Brain microvascular endothelial cell (primary cell): ENCODE data around the gene TRA2B.
A peak's percentile ranks its signal among the peaks of the same experiment; 100 is the strongest.

ENCODE experiments used
- DNase-seq: peaks from one replicate; pipeline ENCODE4 v3.0.0-alpha.2; 2020
- H3K27ac ChIP-seq: fragments of 250-450 bp; sonication (Bioruptor Pico); 2 replicates; pipeline ENCODE4 v1.5.1; 2020; ENCODE audit warnings: mild to moderate bottlenecking, moderate library complexity
- H3K27me3 ChIP-seq: fragments of 250-450 bp; sonication (Bioruptor Pico); replicated peaks from 2 replicates; pipeline ENCODE4 v1.5.1; 2020; ENCODE audit warnings: mild to moderate bottlenecking
- H3K36me3 ChIP-seq: fragments of 250-450 bp; sonication (Bioruptor Pico); replicated peaks from 2 replicates; pipeline ENCODE4 v1.5.1; 2020; ENCODE audit warnings: mild to moderate bottlenecking
- H3K4me3 ChIP-seq: 2 replicates; pipeline ENCODE4 v1.5.1; 2011; ENCODE audit warnings: low read depth, mild to moderate bottlenecking, control low read depth, low read length, moderate library complexity
- CTCF ChIP-seq: IDR thresholded peaks from 2 replicates; pipeline ENCODE4 v1.5.1; 2011; ENCODE audit warnings: low read depth, mild to moderate bottlenecking, moderate library complexity, low read length, control low read depth, inconsistent platforms; ENCODE audit errors: missing control alignments
- in situ Hi-C: cut with HindIII; loops from 2 replicates; pipeline ENCODE4 v1.10.0; 2017; ENCODE audit warnings: low sequenced_read_pairs, low pct_ligation_motif_present

TRA2B gene

GRCh38 chr3:185937689-185938374, at the start of gene TRA2B:
TSS of gene TRA2B (minus strand) at chr3:185938014. CDS start at chr3:185937860, 154 bp downstream.
- peak; percentile 97 for DNase-seq
- Histone ChIP-seq H3K4me3 (peak within 1 kb of the TSS; percentile 100), H3K27ac (peak within 1 kb of the TSS; percentile 99), H3K27me3 (no peaks in the 10 kb centered on the region), H3K36me3 (peaks cover 9% of the 10 kb centered on the region)
- peak; percentile 44 for TF ChIP-seq CTCF
- in situ Hi-C loops = no loop called here

GRCh38 chr3:185986198-185986777, 48.5 kb upstream of the TRA2B start:
- in situ Hi-C loops = loop anchor here (25.0 kb wide), 2 partner anchors 251 to 551 kb away; partner anchors contain the start of gene CRYGS
- Histone ChIP-seq H3K36me3 (no peaks in the 10 kb centered on the region), H3K4me3 (no peak overlapping the region), H3K27me3 (no peaks in the 10 kb centered on the region), H3K27ac (no peak overlapping the region)
- DNase-seq = no peak
- no peak for TF ChIP-seq CTCF

- no peak for TF ChIP-seq CTCF
- no peak for DNase-seq
These were observed 46.4 kb upstream of the TRA2B start for GRCh38 chr3:185984203-185984602.

GRCh38 chr3:185983495-185984141, 45.8 kb upstream of the TRA2B start:
- Histone ChIP-seq H3K27me3 (no peaks in the 10 kb centered on the region), H3K36me3 (no peaks in the 10 kb centered on the region), H3K27ac (no peak overlapping the region), H3K4me3 (peak overlapping the region; percentile 9)
- peak; percentile 93 for TF ChIP-seq CTCF
- in situ Hi-C loops = loop anchor here (25.0 kb wide), 2 partner anchors 254 to 554 kb away; partner anchors contain the start of gene CRYGS
- DNase-seq = peak; percentile 58

More at GRCh38 chr3:185984203-185984602, 46.4 kb upstream of the TRA2B start:
- no peaks in the 10 kb centered on the region for H3K27me3 ChIP-seq
- no peaks in the 10 kb centered on the region for H3K36me3 ChIP-seq
- in situ Hi-C loops = loop anchor here (25.0 kb wide), 2 partner anchors 253 to 553 kb away; partner anchors contain the start of gene CRYGS
- no peak overlapping the region for H3K27ac ChIP-seq
- no peak overlapping the region for H3K4me3 ChIP-seq

- no peak for DNase-seq
- Histone ChIP-seq H3K4me3 (no peak overlapping the region), H3K27me3 (no peaks in the 10 kb centered on the region), H3K27ac (no peak overlapping the region), H3K36me3 (no peaks in the 10 kb centered on the region)
- no peak for TF ChIP-seq CTCF
- in situ Hi-C loops = loop anchor here (25.0 kb wide), 2 partner anchors 255 to 555 kb away; partner anchors contain the start of gene CRYGS
These were observed 44.8 kb upstream of the TRA2B start for GRCh38 chr3:185982632-185983031.
